ENCODE results near the gene PCDHGA1. TPM values are rescaled to one million over a fixed set of nuclear protein-coding genes. Genes with fewer than 3 reads are reported as not detected.

Gene PCDHGA1
- total and polyA plus RNA-seq, 2 of the 4 experiments (the other 2 are of a cell fraction) = 0.90 to 0.92 TPM

- TF ChIP-seq NFE2L2 (IDR thresholded peaks at IDR 0.05; ENCODE audit: low read depth, low read length) (no peak), MAZ (IDR thresholded peaks at IDR 0.05; ENCODE audit: borderline replicate concordance, low read depth, low read length) (no peak)
Observed at GRCh38 chr5:141515946-141516671, 185.8 kb downstream of the PCDHGA1 start (continued).

- Histone ChIP-seq H4K91ac (ENCODE audit: insufficient read depth, low read depth, low read length) (0 out of 2 replicates have a peak overlapping the region, but pooled peaks have one; percentile 5), H4K5ac (ENCODE audit: low read depth, low read length) (no peak overlapping the region; the same call in 1 of the 2 replicates), H3K18ac (ENCODE audit: low read depth, low read length) (peak overlapping the region; percentile 24; the same call in 1 of the 2 replicates), H3K4ac (ENCODE audit: low read depth, low read length) (peak overlapping the region; percentile 60; the same call in 1 of the 2 replicates), H3K4me1 (ENCODE audit: control insufficient read depth, insufficient read depth, low read length) (peaks cover 60% of the 10 kb centered on the region), H3K9ac (ENCODE audit: low read depth, low read length) (no peak overlapping the region; the same call in 1 of the 2 replicates), H2BK15ac (ENCODE audit: low read depth, low read length) (no peak overlapping the region; the same call in 2 of the 3 replicates), H3K79me1 (ENCODE audit: low read depth in 1 of 2, low read length in 2 of 2) (peaks cover 8 to 56% of the 10 kb centered on the region in 2 experiments), H3K14ac (replicated peaks; ENCODE audit: low read depth, low read length) (0 out of 2 replicates have a peak overlapping the region, but pooled peaks have one; percentile 11), H3K27ac (ENCODE audit: insufficient read depth, low read length) (peak overlapping the region; percentile 30; the same call in 1 of the 2 replicates), H3K23ac (ENCODE audit: low read depth, low read length) (peak overlapping the region; percentile 36; the same call in 1 of the 2 replicates), H2BK120ac (ENCODE audit: low read depth, low read length) (peak overlapping the region; percentile 67; the same call in 1 of the 2 replicates), H2BK20ac (ENCODE audit: low read depth, low read length) (peak overlapping the region; percentile 13; the same call in 1 of the 2 replicates), H3K36me3 (ENCODE audit: control insufficient read depth, insufficient read depth, low read length) (peaks cover 12% of the 10 kb centered on the region), H2AFZ (replicated peaks; ENCODE audit: low read length, poor library complexity) (no peak overlapping the region), H4K20me1 (ENCODE audit: insufficient read depth, low read length) (no peaks in the 10 kb centered on the region), H3K9me3 (ENCODE audit: control insufficient read depth, insufficient read depth, low read length) (no peaks in the 10 kb centered on the region), H2AK9ac (replicated peaks; ENCODE audit: low read depth, low read length, poor library complexity) (peak overlapping the region; percentile 46), H3K27me3 (ENCODE audit: control insufficient read depth, insufficient read depth, low read length) (no peaks in the 10 kb centered on the region), H3K56ac (ENCODE audit: extremely low read depth, insufficient read depth, low read length) (no peak overlapping the region), H3K4me2 (ENCODE audit: low read depth, low read length) (no peak overlapping the region), H2AK5ac (ENCODE audit: low read depth, low read length) (peak overlapping the region; percentile 77; the same call in 1 of the 2 replicates), H3K4me3 (ENCODE audit: insufficient read depth, low read depth, low read length) (no peak overlapping the region), H4K8ac (ENCODE audit: low read depth in 2 of 2, low read length in 2 of 2) (peak overlapping the region in 1 of 2 experiments; percentile 20; a peak in 1 of 4 replicates), H2BK5ac (ENCODE audit: low read depth, low read length, poor library complexity, severe bottlenecking) (peak overlapping the region; percentile 10), H3K9me1 (ENCODE audit: insufficient read depth, low read length) (peaks cover 42% of the 10 kb centered on the region)
- dilution Hi-C loops (cut with HindIII; ENCODE audit: low sequenced_read_pairs, unreplicated experiment) = no loop called here
- WGBS, 2 experiments (ENCODE audit: extremely low coverage in 2 of 2, insufficient read length in 1 of 2) = no CpG with 5 or more reads among the region's 8 CpGs
- BruUV-seq (replicated peaks) = no TSS peak
- ATAC-seq (ENCODE audit: low read depth) = no peak
- intact Hi-C loops (cut with micrococcal nuclease) = no loop called here
- POLR2A ChIA-PET (ENCODE audit: unreplicated experiment) = no interaction called here
- in situ Hi-C loops (cut with MboI; ENCODE audit: low sequenced_read_pairs) = no loop called here
- CTCF ChIA-PET = interaction anchor here (1.6 to 1.8 kb wide), 2 partner anchors 41 to 47 kb away, joined by 4 to 6 read pairs; partner anchors contain the start of gene PCDHGC3
- no peak for DNase-seq
- no peak for TF ChIP-seq USF2 (IDR thresholded peaks at IDR 0.05; ENCODE audit: low read depth, low read length)
- TF ChIP-seq CTCF (conservative IDR thresholded peaks at IDR 0.05; ENCODE audit: low read depth, low read length) = no peak
- no peak for TF ChIP-seq MXI1 (IDR thresholded peaks at IDR 0.05; ENCODE audit: borderline replicate concordance, low read depth, low read length)
- no peak for TF ChIP-seq RAD21 (IDR thresholded peaks at IDR 0.05; ENCODE audit: low read length)
- no peak for TF ChIP-seq POLR2A (IDR thresholded peaks at IDR 0.05; ENCODE audit: low read depth, low read length)
- no peak for TF ChIP-seq RFX5 (IDR thresholded peaks at IDR 0.05; ENCODE audit: low read depth, low read length)
- TF ChIP-seq NFE2L2 (IDR thresholded peaks at IDR 0.05; ENCODE audit: low read depth, low read length) = no peak
- no peak for TF ChIP-seq FOS (IDR thresholded peaks at IDR 0.05; ENCODE audit: low read depth, low read length)
- no peak for TF ChIP-seq CHD1 (IDR thresholded peaks at IDR 0.05; ENCODE audit: low read depth, low read length)
- no peak for TF ChIP-seq BHLHE40 (IDR thresholded peaks at IDR 0.05; ENCODE audit: low read depth, low read length)
- TF ChIP-seq SMC3 (IDR thresholded peaks at IDR 0.05; ENCODE audit: low read depth, low read length) = no peak
- no peak for TF ChIP-seq CEBPB (IDR thresholded peaks at IDR 0.05; ENCODE audit: low read depth, low read length)
Observed at GRCh38 chr5:141516672-141517025, 186.3 kb downstream of the PCDHGA1 start.
